ENCODE results near the gene LRRC3.
"Not testable (repeated sequence)": the region's sequence is repeated elsewhere in the genome, so short reads cannot be mapped to it uniquely, and the experiment has no call there.

LRRC3 gene

GRCh38 chr21:44454747-44455523, at the start of gene LRRC3:
Gene LRRC3, plus strand, starts transcription at chr21:44455510. Its CDS starts 1,135 bp downstream, at chr21:44456645.
- DNase-seq: peak; percentile 73 to 88 (median 84)

- DNase-seq: no peak
Observed at GRCh38 chr21:44405948-44406872, 49.1 kb upstream of the LRRC3 start.

GRCh38 chr21:44406953-44407352, 48.4 kb upstream of the LRRC3 start:
- DNase-seq: no peak

GRCh38 chr21:44407493-44407892, 47.8 kb upstream of the LRRC3 start:
- DNase-seq: peak in 1 of 6 experiments; percentile 4

- no peak for DNase-seq
Observed at GRCh38 chr21:44408226-44408625, 47.1 kb upstream of the LRRC3 start.

GRCh38 chr21:44413566-44414290, 41.6 kb upstream of the LRRC3 start:
- no peak for DNase-seq

GRCh38 chr21:44414291-44415072, 40.8 kb upstream of the LRRC3 start:
- no peak for DNase-seq

GRCh38 chr21:44415073-44416025, 40.0 kb upstream of the LRRC3 start:
- no peak for DNase-seq

GRCh38 chr21:44416193-44416592, 39.1 kb upstream of the LRRC3 start:
- DNase-seq: no peak

- not testable (repeated sequence) for DNase-seq
Observed at GRCh38 chr21:44417621-44418107, 37.6 kb upstream of the LRRC3 start.

GRCh38 chr21:44418108-44418875, 37.0 kb upstream of the LRRC3 start:
- DNase-seq: no peak

- DNase-seq: no peak
Observed at GRCh38 chr21:44418876-44419230, 36.5 kb upstream of the LRRC3 start.

- no peak for DNase-seq
Observed at GRCh38 chr21:44419679-44420078, 35.6 kb upstream of the LRRC3 start.

- DNase-seq: no peak
Observed at GRCh38 chr21:44420416-44421205, 34.7 kb upstream of the LRRC3 start.

- DNase-seq: no peak
Observed at GRCh38 chr21:44421901-44422840, 33.1 kb upstream of the LRRC3 start.

GRCh38 chr21:44423312-44423821, 31.9 kb upstream of the LRRC3 start:
- DNase-seq: no peak

GRCh38 chr21:44423941-44424607, 31.2 kb upstream of the LRRC3 start:
- no peak for DNase-seq
